DMS 273 (cell line): ENCODE measurements around the gene LCLAT1.
"Not testable (repeated sequence)": the region's sequence is repeated elsewhere in the genome, so short reads cannot be mapped to it uniquely, and the experiment has no call there.

ENCODE experiments used
- DNase-seq: peaks from one replicate; lab custom pipeline; 2025; ENCODE audit not compliant: unreplicated experiment; lab: John Stamatoyannopoulos, UW

The LCLAT1 gene

GRCh38 chr2:30453498-30453897 is 6.5 kb downstream of the LCLAT1 start:
- DNase-seq = no peak

GRCh38 chr2:30454571-30454970 is 7.5 kb downstream of the LCLAT1 start:
- no peak for DNase-seq

GRCh38 chr2:30455114-30455738 is 8.2 kb downstream of the LCLAT1 start:
- no peak for DNase-seq

GRCh38 chr2:30456106-30456505 is 9.1 kb downstream of the LCLAT1 start:
- DNase-seq = no peak

- DNase-seq = no peak
These were observed 9.5 kb downstream of the LCLAT1 start for GRCh38 chr2:30456579-30456978.

GRCh38 chr2:30457296-30457695 is 10.2 kb downstream of the LCLAT1 start:
- DNase-seq = no peak

GRCh38 chr2:30459140-30459539 is 12.1 kb downstream of the LCLAT1 start:
- DNase-seq = no peak

GRCh38 chr2:30462131-30462857 is 15.2 kb downstream of the LCLAT1 start:
- no peak for DNase-seq

- DNase-seq = no peak
These were observed 16.5 kb downstream of the LCLAT1 start for GRCh38 chr2:30463535-30463934.

GRCh38 chr2:30464544-30465170 is 17.6 kb downstream of the LCLAT1 start:
- DNase-seq = no peak

GRCh38 chr2:30465171-30465545 is 18.1 kb downstream of the LCLAT1 start:
- DNase-seq = no peak

GRCh38 chr2:30466216-30466615 is 19.2 kb downstream of the LCLAT1 start:
- DNase-seq = no peak

- not testable (repeated sequence) for DNase-seq
These were observed 20.2 kb downstream of the LCLAT1 start for GRCh38 chr2:30467062-30467826.

- DNase-seq = no peak
These were observed 23.4 kb downstream of the LCLAT1 start for GRCh38 chr2:30470426-30470825.

GRCh38 chr2:30472326-30472725 is 25.3 kb downstream of the LCLAT1 start:
- no peak for DNase-seq

- DNase-seq = no peak
These were observed 28.5 kb downstream of the LCLAT1 start for GRCh38 chr2:30475542-30475941.

GRCh38 chr2:30476636-30477035 is 29.6 kb downstream of the LCLAT1 start:
- DNase-seq = no peak

GRCh38 chr2:30480703-30481322 is 33.8 kb downstream of the LCLAT1 start:
- no peak for DNase-seq

- no peak for DNase-seq
These were observed 34.3 kb downstream of the LCLAT1 start for GRCh38 chr2:30481323-30481800.

- no peak for DNase-seq
These were observed 35.0 kb downstream of the LCLAT1 start for GRCh38 chr2:30482011-30482410.

GRCh38 chr2:30484145-30484544 is 37.1 kb downstream of the LCLAT1 start:
- DNase-seq = no peak
